Vagina (tissue), 2 donors: Measurements from ENCODE around the gene SIRPA.

ENCODE experiments used
- CTCF ChIP-seq, 3 experiments: fragments of 450-650 bp in 2 of 3; fragments of 200-600 bp in 1 of 3; sonication (generic) in 1 of 3; IDR thresholded peaks; one replicate each; pipeline ENCODE4 v1.5.1; 2017 to 2019; ENCODE audit warnings: antibody characterized with exemption in 3 of 3, mild to moderate bottlenecking in 2 of 3, moderate library complexity in 2 of 3
- POLR2A ChIP-seq, 2 donors: fragments of 450-650 bp; IDR thresholded peaks; one replicate each; pipeline ENCODE4 v1.6.1; 2017; ENCODE audit warnings: antibody characterized with exemption in 2 of 2, mild to moderate bottlenecking in 2 of 2, moderate library complexity in 2 of 2

GRCh38 chr20:1924910-1925861, 30.0 kb downstream of the SIRPA start:
- no peak for TF ChIP-seq CTCF (IDR thresholded peaks at IDR 0.05)
- no peak for TF ChIP-seq POLR2A (IDR thresholded peaks at IDR 0.05)
